K562 (cell line): ENCODE data around the gene CCDC124. TPM values are rescaled to one million over a fixed set of nuclear protein-coding genes. Genes with fewer than 3 reads are reported as not detected.

Experiments
- ATAC-seq: fragments of 200-7000 bp; cut with Tn5 transposase; 3 replicates; pipeline ENCODE4 v1.9.1; 2020; ENCODE audit warnings: moderate library complexity
- BruUV-seq: library from RNA; stranded (reverse); fragments of 400-500 nt; replicated peaks from 2 replicates; lab custom pipeline; 2021; lab: Mats Ljungman, UMichigan
- CTCF ChIA-PET: fragments of 300-600 bp; formaldehyde crosslinking; extraction: SDS; loops from one replicate; lab custom pipeline; 2021; ENCODE audit warnings: low intra/inter-chr PET ratio; lab: Yijun Ruan, JAX
- POLR2A ChIA-PET: fragments of 300-600, 350-650 bp; sonication (Branson Sonifier 250); formaldehyde crosslinking; extraction: SDS; loops from one replicate; lab custom pipeline; 2021; ENCODE audit warnings: antibody characterized with exemption, inconsistent platforms; lab: Yijun Ruan, JAX
- DNase-seq, 4 experiments: peaks; one replicate each; pipeline versions ENCODE4 v3.0.0 to v3.0.0-alpha.2; 2011 to 2018; ENCODE audit warnings: low spot score in 3 of 4, mixed read lengths in 3 of 4; ENCODE audit errors: extremely low read depth in 1 of 4
- FAIRE-seq: peaks from 2 replicates; lab custom pipeline; 2011; peaks lifted over from hg19 to GRCh38; lab: Jason Lieb, UNC
- H2AFZ ChIP-seq: 2 replicates; pipeline ENCODE4 v1.6.0; 2011; ENCODE audit warnings: low read depth, low read length, control low read depth, inconsistent platforms
- H3K27ac ChIP-seq: fragments of 200-600 bp; 3 replicates; pipeline ENCODE4 v1.8.0; 2011; ENCODE audit warnings: low read depth, mild to moderate bottlenecking, control low read depth, inconsistent platforms, low read length, moderate library complexity, mixed read lengths; ENCODE audit errors: extremely low read depth
- H3K27me3 ChIP-seq, 2 experiments: fragments of 300-600 bp in 1 of 2; 2 replicates in 1 of 2; 3 replicates in 1 of 2; pipeline versions ENCODE4 v1.6.0 to v1.8.0; 2011; ENCODE audit warnings: inconsistent platforms in 2 of 2, low read length in 2 of 2, mild to moderate bottlenecking in 1 of 2, mixed read lengths in 1 of 2, moderate library complexity in 1 of 2; ENCODE audit not compliant: control insufficient read depth in 2 of 2, insufficient read depth in 2 of 2
- H3K36me3 ChIP-seq: fragments of 300-600 bp; 3 replicates; pipeline ENCODE4 v1.8.0; 2011; ENCODE audit warnings: mild to moderate bottlenecking, low read length, inconsistent platforms; ENCODE audit not compliant: control insufficient read depth, insufficient read depth
- H3K4me1 ChIP-seq, 2 experiments: fragments of 200-600 bp in 1 of 2; replicated peaks in 1 of 2; 2 replicates in 1 of 2; 3 replicates in 1 of 2; pipeline versions ENCODE4 v1.5.1 to v1.8.0; 2011; ENCODE audit warnings: inconsistent platforms in 2 of 2, low read length in 2 of 2, mild to moderate bottlenecking in 1 of 2, mixed read lengths in 1 of 2, moderate library complexity in 1 of 2; ENCODE audit not compliant: control insufficient read depth in 2 of 2, insufficient read depth in 2 of 2
- H3K4me2 ChIP-seq: 2 replicates; pipeline ENCODE4 v1.6.1; 2011; ENCODE audit warnings: low read length, control low read depth, inconsistent platforms, mixed read lengths; ENCODE audit not compliant: insufficient read depth
- H3K4me3 ChIP-seq: fragments of 200-600 bp; sonication (generic), shearing (Covaris generic); 2 replicates; pipeline ENCODE4 v1.5.1; 2016; ENCODE audit warnings: control low read depth, inconsistent platforms
- H3K79me2 ChIP-seq: fragments of 200-600 bp; 3 replicates; pipeline ENCODE4 v1.8.0; 2011; ENCODE audit warnings: low read length, inconsistent platforms; ENCODE audit not compliant: control insufficient read depth, insufficient read depth
- H3K9ac ChIP-seq, 2 experiments: 2 replicates each; pipeline versions ENCODE4 v1.6.0 to v1.6.1; 2011; ENCODE audit warnings: low read depth in 2 of 2, low read length in 2 of 2, control low read depth in 1 of 2, inconsistent platforms in 1 of 2, mild to moderate bottlenecking in 1 of 2, mixed read lengths in 1 of 2; ENCODE audit not compliant: insufficient read depth in 1 of 2
- H3K9me1 ChIP-seq: one replicate; pipeline ENCODE4 v1.6.0; 2011; ENCODE audit warnings: inconsistent platforms, mild to moderate bottlenecking, low read length, moderate library complexity; ENCODE audit not compliant: control insufficient read depth, insufficient read depth
- H3K9me3 ChIP-seq: replicated peaks from 2 replicates; pipeline ENCODE4 v1.5.1; 2011; ENCODE audit warnings: low read depth, low read length, inconsistent platforms; ENCODE audit not compliant: control insufficient read depth, insufficient read depth
- H4K20me1 ChIP-seq: replicated peaks from 2 replicates; pipeline ENCODE4 v1.6.1; 2011; ENCODE audit warnings: low read length, inconsistent platforms, mixed read lengths; ENCODE audit not compliant: control insufficient read depth, insufficient read depth
- ELF2 ChIP-seq: fragments of 250-450 bp; sonication (Bioruptor Pico); IDR thresholded peaks from 2 replicates; pipeline ENCODE4 v1.5.0; 2021; ENCODE audit warnings: mild to moderate bottlenecking
- MTA2 ChIP-seq: fragments of 450-650 bp; IDR thresholded peaks from 2 replicates; pipeline ENCODE4 v1.6.1; 2016; ENCODE audit warnings: low read depth
- PRMT5 ChIP-seq: sonication (generic); formaldehyde crosslinking; IDR thresholded peaks from 2 replicates; pipeline ENCODE4 v1.5.0; 2020; ENCODE audit warnings: missing genetic modification reagents
- THAP7 ChIP-seq: fragments of 250-450 bp; sonication (Bioruptor Pico); IDR thresholded peaks from 2 replicates; pipeline ENCODE4 v1.5.0; 2021
- VEZF1 ChIP-seq: fragments of 200-800 bp; sonication (Bioruptor generic); IDR thresholded peaks from 2 replicates; pipeline ENCODE4 v1.6.1; 2017; ENCODE audit warnings: missing genetic modification characterization, missing compliant biosample characterization
- WGBS: fragments of 100-300 bp; shearing (Covaris generic); methylation state at CpG from one replicate; pipeline ENCODE4 v1.1.6; 2016; ENCODE audit warnings: low coverage, mixed read lengths; ENCODE audit not compliant: insufficient coverage; ENCODE audit errors: missing lambda C conversion rate; 5-methylcytosine and 5-hydroxymethylcytosine counted together
- in situ Hi-C: fragments of 300-500 bp; cut with MboI; formaldehyde crosslinking; loops from 4 replicates; pipeline ENCODE4 v1.15.0; 2018; ENCODE audit warnings: inconsistent platforms, mixed read lengths
- intact Hi-C: fragments of 100-400 bp; cut with micrococcal nuclease; formaldehyde crosslinking; loops from 2 replicates; pipeline ENCODE4 v1.14.2; 2022
- polyA plus RNA-seq, 8 experiments: library from polyadenylated mRNA; depleted of rRNA in 4 of 8; stranded (reverse) in 5 of 8; unstranded in 3 of 8; fragments of >200 nt; fragmentation: Nextera tagmentation in 2 of 8; fragmentation: Illumina TruSeq in 1 of 8; extraction: Ambion mirVana in 2 of 8; extraction: Trizol in 1 of 8; gene quantifications; 2 replicates each; pipeline versions ENCODE4 v1.2.1 to v1.2.3, GENCODE V29; 2011 to 2014; ENCODE audit warnings: inconsistent platforms in 1 of 8, missing spikeins in 1 of 8
- total RNA-seq, 7 experiments: library from RNA; depleted of rRNA in 6 of 7; stranded (reverse); fragments of >200 nt in 6 of 7; fragmentation: Illumina TruSeq in 2 of 7; extraction: Trizol in 2 of 7; gene quantifications; 2 replicates each; pipeline versions ENCODE4 v1.2.1 to v1.2.3, GENCODE V29; 2011 to 2021; ENCODE audit warnings: low replicate concordance in 1 of 7
- TF ChIP-seq, protein P1 (sequence below), 2 experiments: fragments of 450-650 bp; formaldehyde crosslinking in 1 of 2; IDR thresholded peaks; 2 replicates each; pipeline versions ENCODE4 v1.4.0 to v1.6.1; 2014 to 2020; ENCODE audit warnings: mild to moderate bottlenecking in 2 of 2, borderline replicate concordance in 1 of 2, low read depth in 1 of 2

Gene CCDC124
- total and polyA plus RNA-seq, 9 of the 15 experiments (the other 6 are each of a cell fraction or from before 2014, with no cell fraction given) = 5.8 to 234 (median 40.1) TPM

DNA sequence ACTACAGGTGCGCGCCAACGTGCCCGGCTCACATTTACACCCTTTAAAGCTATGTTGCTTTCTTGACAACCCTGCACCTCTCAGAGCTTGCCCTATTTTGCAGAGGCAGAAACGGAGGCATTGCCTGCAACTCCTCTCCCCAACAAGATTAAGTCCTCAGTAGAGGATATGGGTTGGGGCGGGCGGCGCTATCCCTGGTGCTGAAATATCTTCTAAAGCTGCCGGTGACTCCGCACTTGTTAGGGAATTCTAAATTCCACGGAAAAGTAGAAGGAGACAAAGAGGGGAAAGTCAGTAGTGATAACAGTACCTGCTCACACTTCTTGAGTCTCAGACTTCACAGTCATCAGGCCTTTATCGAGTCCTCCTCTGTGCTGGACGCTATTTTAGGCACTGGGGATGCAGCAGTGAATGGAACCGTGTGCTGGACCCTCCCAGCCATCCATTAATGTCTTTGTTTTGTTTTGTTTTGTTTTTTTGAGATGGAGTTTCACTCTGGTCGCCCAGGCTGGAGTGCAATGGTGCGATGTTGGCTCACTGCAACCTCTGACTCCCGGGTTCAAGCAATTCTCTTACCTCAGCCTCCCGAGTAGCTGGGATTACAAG lies 43.1 kb upstream of the CCDC124 start:
- DNase-seq = peak; percentile 39 to 71 (median 57)
- no TSS peak for BruUV-seq
- CTCF ChIA-PET = no interaction called here
- TF ChIP-seq THAP7 (CRISPR knock-in tag) (no peak), PRMT5 (CRISPR knock-in tag) (0 out of 2 replicates have a peak, but pooled peaks have one; percentile 68), MTA2 (no peak), VEZF1 (peak; percentile 54), ELF2 (CRISPR knock-in tag) (no peak)
- TF ChIP-seq, protein P1, sequence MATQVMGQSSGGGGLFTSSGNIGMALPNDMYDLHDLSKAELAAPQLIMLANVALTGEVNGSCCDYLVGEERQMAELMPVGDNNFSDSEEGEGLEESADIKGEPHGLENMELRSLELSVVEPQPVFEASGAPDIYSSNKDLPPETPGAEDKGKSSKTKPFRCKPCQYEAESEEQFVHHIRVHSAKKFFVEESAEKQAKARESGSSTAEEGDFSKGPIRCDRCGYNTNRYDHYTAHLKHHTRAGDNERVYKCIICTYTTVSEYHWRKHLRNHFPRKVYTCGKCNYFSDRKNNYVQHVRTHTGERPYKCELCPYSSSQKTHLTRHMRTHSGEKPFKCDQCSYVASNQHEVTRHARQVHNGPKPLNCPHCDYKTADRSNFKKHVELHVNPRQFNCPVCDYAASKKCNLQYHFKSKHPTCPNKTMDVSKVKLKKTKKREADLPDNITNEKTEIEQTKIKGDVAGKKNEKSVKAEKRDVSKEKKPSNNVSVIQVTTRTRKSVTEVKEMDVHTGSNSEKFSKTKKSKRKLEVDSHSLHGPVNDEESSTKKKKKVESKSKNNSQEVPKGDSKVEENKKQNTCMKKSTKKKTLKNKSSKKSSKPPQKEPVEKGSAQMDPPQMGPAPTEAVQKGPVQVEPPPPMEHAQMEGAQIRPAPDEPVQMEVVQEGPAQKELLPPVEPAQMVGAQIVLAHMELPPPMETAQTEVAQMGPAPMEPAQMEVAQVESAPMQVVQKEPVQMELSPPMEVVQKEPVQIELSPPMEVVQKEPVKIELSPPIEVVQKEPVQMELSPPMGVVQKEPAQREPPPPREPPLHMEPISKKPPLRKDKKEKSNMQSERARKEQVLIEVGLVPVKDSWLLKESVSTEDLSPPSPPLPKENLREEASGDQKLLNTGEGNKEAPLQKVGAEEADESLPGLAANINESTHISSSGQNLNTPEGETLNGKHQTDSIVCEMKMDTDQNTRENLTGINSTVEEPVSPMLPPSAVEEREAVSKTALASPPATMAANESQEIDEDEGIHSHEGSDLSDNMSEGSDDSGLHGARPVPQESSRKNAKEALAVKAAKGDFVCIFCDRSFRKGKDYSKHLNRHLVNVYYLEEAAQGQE (IDR thresholded peaks at IDR 0.05; ENCODE audit: borderline replicate concordance) = peak; percentile 99
- TF ChIP-seq, protein P1 (CRISPR knock-in tag; IDR thresholded peaks at IDR 0.05; ENCODE audit: low read depth) = peak; percentile 98

More for the DNA sequence above, 43.1 kb upstream of the CCDC124 start:
- peak; percentile 70 for FAIRE-seq
- no peak overlapping the region for H3K9ac ChIP-seq
- 4% methylated on average over 18 of the region's 18 CpGs for WGBS
- no peak overlapping the region for H2AFZ ChIP-seq
- no peaks in the 10 kb centered on the region for H3K9me3 ChIP-seq
- H3K4me3 ChIP-seq = no peak overlapping the region
- POLR2A ChIA-PET = interaction anchor here (0.5 to 1.1 kb wide), 3 partner anchors 10 to 37 kb away, joined by 3 read pairs; no protein-coding TSS in a partner anchor
- no peaks in the 10 kb centered on the region for H4K20me1 ChIP-seq
- H3K9me1 ChIP-seq = no peaks in the 10 kb centered on the region
- H3K27ac ChIP-seq = no peak overlapping the region
- H3K4me1 ChIP-seq = no peaks in the 10 kb centered on the region; a peak in 1 of 5 replicates
- in situ Hi-C loops = no loop called here
- intact Hi-C loops = no loop called here
- no peaks in the 10 kb centered on the region for H3K36me3 ChIP-seq
- no peaks in the 10 kb centered on the region for H3K79me2 ChIP-seq
- peaks cover 0 to 11% of the 10 kb centered on the region in 2 experiments; a peak in 3 of 5 replicates for H3K27me3 ChIP-seq
- H3K4me2 ChIP-seq = no peak overlapping the region
- peak; percentile 90 for ATAC-seq
